Natural killer cell (primary cell): ENCODE data around the gene DUSP9. TPM values are rescaled to one million over a fixed set of nuclear protein-coding genes. Genes with fewer than 3 reads are reported as not detected.
"Not testable (repeated sequence)": the region's sequence is repeated elsewhere in the genome, so short reads cannot be mapped to it uniquely, and the experiment has no call there.

Experiments used
- ATAC-seq, 3 donors: fragments of 150-1000 bp in 2 of 3; fragments of 200-7000 bp in 1 of 3; cut with Tn5 transposase; 1 replicate in 1 of 3; 2 replicates in 2 of 3; pipeline ENCODE4 v1.10.0; 2021; ENCODE audit warnings: mild to moderate bottlenecking in 2 of 3, moderate library complexity in 2 of 3
- DNase-seq, 2 donors: peaks; one replicate each; pipeline versions ENCODE4 v3.0.0 to v3.0.0-alpha.2; 2013 to 2021; ENCODE audit warnings: mixed read lengths in 1 of 2
- H3K27ac ChIP-seq: one replicate; pipeline ENCODE4 v1.5.1; 2013; ENCODE audit warnings: mild to moderate bottlenecking, low read length
- H3K27me3 ChIP-seq: one replicate; pipeline ENCODE4 v1.6.1; 2013; ENCODE audit warnings: low read length; ENCODE audit not compliant: control insufficient read depth, insufficient read depth
- H3K36me3 ChIP-seq: one replicate; pipeline ENCODE4 v1.6.1; 2013; ENCODE audit warnings: low read length; ENCODE audit not compliant: control insufficient read depth, insufficient read depth
- H3K4me1 ChIP-seq: one replicate; pipeline ENCODE4 v1.6.1; 2013; ENCODE audit warnings: low read length; ENCODE audit not compliant: control insufficient read depth, insufficient read depth
- H3K4me3 ChIP-seq: one replicate; pipeline ENCODE4 v1.5.1; 2013; ENCODE audit warnings: low read length
- H3K9me3 ChIP-seq: one replicate; pipeline ENCODE4 v1.6.1; 2013; ENCODE audit warnings: low read length; ENCODE audit not compliant: control insufficient read depth, insufficient read depth
- H3K27ac Mint-ChIP-seq, 2 donors: one replicate each; pipeline ENCODE4 v1.8.0; 2022; ENCODE audit warnings: mild to moderate bottlenecking in 2 of 2, mixed read lengths in 2 of 2, moderate library complexity in 1 of 2
- H3K27me3 Mint-ChIP-seq, 2 donors: one replicate each; pipeline ENCODE4 v1.8.0; 2022; ENCODE audit warnings: low read depth in 2 of 2, mixed read lengths in 2 of 2
- H3K36me3 Mint-ChIP-seq: one replicate; pipeline ENCODE4 v1.8.0; 2022; ENCODE audit warnings: mixed read lengths
- H3K4me1 Mint-ChIP-seq, 2 donors: one replicate each; pipeline ENCODE4 v1.8.0; 2022; ENCODE audit warnings: mixed read lengths in 2 of 2
- H3K4me3 Mint-ChIP-seq: one replicate; pipeline ENCODE4 v1.8.0; 2022; ENCODE audit warnings: mild to moderate bottlenecking, moderate library complexity, mixed read lengths
- H3K9me3 Mint-ChIP-seq, 2 donors: one replicate each; pipeline ENCODE4 v1.8.0; 2022; ENCODE audit warnings: mixed read lengths in 2 of 2
- WGBS: methylation state at CpG from one replicate; pipeline ENCODE4 v1.1.7; 2013; ENCODE audit warnings: missing lambda C conversion rate; ENCODE audit not compliant: insufficient coverage; 5-methylcytosine and 5-hydroxymethylcytosine counted together
- intact Hi-C: fragments of 100-400 bp; cut with micrococcal nuclease; formaldehyde crosslinking; loops from one replicate; pipeline ENCODE4 v1.14.2; 2022
- total RNA-seq, 4 donors: library from RNA; stranded (reverse); fragments of 120-200 nt in 1 of 4; gene quantifications; one replicate each; pipeline versions ENCODE4 v1.2.3 to v1.2.4, GENCODE V29; 2013 to 2022
- TF ChIP-seq, protein P1 (sequence below): fragments of 200-600 bp; IDR thresholded peaks from one replicate; pipeline ENCODE4 v1.8.0; 2022; ENCODE audit warnings: antibody characterized with exemption

Gene DUSP9
- total RNA-seq, 3 donors from 2014 or later (not counting 1 experiment from before 2014, with no cell fraction given): not detected

DNA sequence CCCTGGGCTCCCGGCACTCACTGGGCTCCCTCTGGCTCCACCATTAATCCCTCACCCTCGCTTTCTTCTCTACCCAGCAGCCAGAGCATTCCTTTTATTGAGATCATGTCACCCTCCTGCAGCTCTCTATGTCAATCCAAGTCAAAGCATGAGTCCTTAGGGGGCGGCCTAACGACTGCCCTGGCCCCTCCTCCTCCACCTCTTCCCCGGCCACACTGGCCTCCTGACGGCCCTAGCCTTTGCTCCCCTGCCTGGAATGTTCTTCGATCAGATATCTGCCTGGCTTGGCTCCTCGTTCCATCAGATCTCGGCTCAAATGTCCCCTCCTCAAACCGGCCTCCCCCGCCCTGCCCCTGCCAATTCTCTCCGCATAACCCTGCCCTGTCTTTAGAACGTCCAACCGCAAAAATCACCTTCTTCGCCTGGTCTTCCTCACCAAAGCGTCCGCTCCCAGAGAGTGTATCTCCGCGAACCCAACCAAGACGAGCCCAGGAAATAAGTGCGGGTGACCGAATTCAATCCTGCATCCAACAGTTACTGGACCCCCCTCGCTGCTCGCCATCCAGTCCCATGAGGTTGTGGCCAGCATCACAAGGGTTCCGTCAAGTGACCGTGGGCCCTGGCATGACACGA is 27.3 kb downstream of the DUSP9 start:
- Histone ChIP-seq H3K27me3 (peaks cover 4% of the 10 kb centered on the region), H3K27ac (no peak overlapping the region), H3K9me3 (no peaks in the 10 kb centered on the region), H3K36me3 (no peaks in the 10 kb centered on the region), H3K4me1 (no peaks in the 10 kb centered on the region), H3K4me3 (no peak overlapping the region)
- Mint-ChIP-seq H3K9me3 (no peaks in the 10 kb centered on the region), H3K27ac (no peak overlapping the region), H3K4me1 (peaks cover 4 to 6% of the 10 kb centered on the region in 2 donors), H3K36me3 (no peaks in the 10 kb centered on the region), H3K27me3 (peaks cover 15 to 24% of the 10 kb centered on the region in 2 donors), H3K4me3 (no peak overlapping the region)
- ATAC-seq (no peak), DNase-seq (no peak)
- intact Hi-C loops: no loop called here
- TF ChIP-seq, protein P1, sequence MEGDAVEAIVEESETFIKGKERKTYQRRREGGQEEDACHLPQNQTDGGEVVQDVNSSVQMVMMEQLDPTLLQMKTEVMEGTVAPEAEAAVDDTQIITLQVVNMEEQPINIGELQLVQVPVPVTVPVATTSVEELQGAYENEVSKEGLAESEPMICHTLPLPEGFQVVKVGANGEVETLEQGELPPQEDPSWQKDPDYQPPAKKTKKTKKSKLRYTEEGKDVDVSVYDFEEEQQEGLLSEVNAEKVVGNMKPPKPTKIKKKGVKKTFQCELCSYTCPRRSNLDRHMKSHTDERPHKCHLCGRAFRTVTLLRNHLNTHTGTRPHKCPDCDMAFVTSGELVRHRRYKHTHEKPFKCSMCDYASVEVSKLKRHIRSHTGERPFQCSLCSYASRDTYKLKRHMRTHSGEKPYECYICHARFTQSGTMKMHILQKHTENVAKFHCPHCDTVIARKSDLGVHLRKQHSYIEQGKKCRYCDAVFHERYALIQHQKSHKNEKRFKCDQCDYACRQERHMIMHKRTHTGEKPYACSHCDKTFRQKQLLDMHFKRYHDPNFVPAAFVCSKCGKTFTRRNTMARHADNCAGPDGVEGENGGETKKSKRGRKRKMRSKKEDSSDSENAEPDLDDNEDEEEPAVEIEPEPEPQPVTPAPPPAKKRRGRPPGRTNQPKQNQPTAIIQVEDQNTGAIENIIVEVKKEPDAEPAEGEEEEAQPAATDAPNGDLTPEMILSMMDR: no peak
- 78% methylated on average over 27 of the region's 27 CpGs for WGBS

GRCh38 chrX:153681175-153681574 is 34.2 kb downstream of the DUSP9 start:
- no peaks in the 10 kb centered on the region for H3K4me1 Mint-ChIP-seq
- no peak overlapping the region for H3K4me3 Mint-ChIP-seq
- no peak for ATAC-seq
- H3K27me3 ChIP-seq: no peaks in the 10 kb centered on the region
- H3K9me3 ChIP-seq: no peaks in the 10 kb centered on the region
- H3K9me3 Mint-ChIP-seq: no peaks in the 10 kb centered on the region
- H3K4me3 ChIP-seq: no peak overlapping the region
- no peak for DNase-seq
- H3K27ac ChIP-seq: no peak overlapping the region
- H3K27me3 Mint-ChIP-seq: peaks cover 2 to 8% of the 10 kb centered on the region in 2 donors
- no peak overlapping the region for H3K27ac Mint-ChIP-seq
- intact Hi-C loops: no loop called here
- TF ChIP-seq, protein P1: no peak
- no peaks in the 10 kb centered on the region for H3K36me3 ChIP-seq
- H3K4me1 ChIP-seq: no peaks in the 10 kb centered on the region
- 82% methylated on average over 10 of the region's 12 CpGs for WGBS
- no peaks in the 10 kb centered on the region for H3K36me3 Mint-ChIP-seq

- H3K4me3 Mint-ChIP-seq, H3K36me3 Mint-ChIP-seq, DNase-seq, H3K36me3 ChIP-seq, H3K27ac ChIP-seq, H3K27me3 Mint-ChIP-seq, H3K9me3 ChIP-seq, H3K4me1 ChIP-seq, intact Hi-C loops, H3K27ac Mint-ChIP-seq, H3K9me3 Mint-ChIP-seq, H3K4me1 Mint-ChIP-seq, H3K27me3 ChIP-seq, H3K4me3 ChIP-seq, ATAC-seq: not testable (repeated sequence)
- 97% methylated on average over 7 of the region's 8 CpGs for WGBS
Measured at GRCh38 chrX:153683486-153683885, 36.5 kb downstream of the DUSP9 start.

- ATAC-seq (no peak), DNase-seq (no peak)
- Mint-ChIP-seq H3K27me3 (peaks cover 8% of the 10 kb centered on the region in 2 donors), H3K9me3 (no peaks in the 10 kb centered on the region), H3K27ac (no peak overlapping the region), H3K4me1 (no peaks in the 10 kb centered on the region), H3K4me3 (no peak overlapping the region), H3K36me3 (no peaks in the 10 kb centered on the region)
- Histone ChIP-seq H3K27me3 (no peaks in the 10 kb centered on the region), H3K9me3 (no peaks in the 10 kb centered on the region), H3K4me1 (peaks cover 7% of the 10 kb centered on the region), H3K36me3 (no peaks in the 10 kb centered on the region), H3K27ac (no peak overlapping the region), H3K4me3 (no peak overlapping the region)
- intact Hi-C loops: no loop called here
- WGBS: 52% methylated on average over 15 of the region's 21 CpGs
- TF ChIP-seq, protein P1: no peak
Measured at GRCh38 chrX:153684467-153685155, 37.6 kb downstream of the DUSP9 start.
